OCI-LY3 (cell line): ENCODE data around the gene MAD1L1.

ENCODE experiments used
- H2AFZ ChIP-seq: fragments of 200-600, 300-600 bp; shearing (Covaris generic); 2 replicates; pipeline ENCODE4 v1.6.0; 2014; ENCODE audit warnings: antibody characterized with exemption, low read depth, low read length
- H3K27ac ChIP-seq: fragments of 200-600, 300-600 bp; sonication (generic); 2 replicates; pipeline ENCODE4 v1.5.1; 2014; ENCODE audit warnings: mild to moderate bottlenecking, low read length, moderate library complexity, mixed read lengths
- H3K27me3 ChIP-seq: fragments of 200-600, 300-600 bp; sonication (generic); 2 replicates; pipeline ENCODE4 v1.6.1; 2014; ENCODE audit warnings: low read depth, low read length, mixed read lengths
- H3K36me3 ChIP-seq: fragments of 200-600, 300-600 bp; sonication (generic); replicated peaks from 2 replicates; pipeline ENCODE3; 2014; ENCODE audit warnings: low read depth, low read length, mixed read lengths
- H3K4me1 ChIP-seq: fragments of 300-600, 200-600 bp; sonication (generic); 2 replicates; pipeline ENCODE4 v1.6.1; 2014; ENCODE audit warnings: low read length, mixed read lengths
- H3K4me2 ChIP-seq: fragments of 200-600, 300-600 bp; sonication (generic); 2 replicates; pipeline ENCODE4 v1.6.1; 2014; ENCODE audit warnings: low read length, mixed read lengths
- H3K4me3 ChIP-seq: fragments of 300-600, 200-600 bp; sonication (generic); 2 replicates; pipeline ENCODE4 v1.5.1; 2014; ENCODE audit warnings: antibody characterized with exemption, mild to moderate bottlenecking, low read length, moderate library complexity
- H3K79me2 ChIP-seq: fragments of 300-600, 200-600 bp; shearing (Covaris generic); 2 replicates; pipeline ENCODE4 v1.6.1; 2014; ENCODE audit warnings: mild to moderate bottlenecking, low read length, mixed read lengths
- H3K9ac ChIP-seq: fragments of 300-600, 200-600 bp; shearing (Covaris generic); 2 replicates; pipeline ENCODE4 v1.6.0; 2014; ENCODE audit warnings: mild to moderate bottlenecking, low read length, moderate library complexity
- H3K9me3 ChIP-seq: fragments of 200-600, 300-600 bp; shearing (Covaris generic); 2 replicates; pipeline ENCODE4 v1.6.1; 2014; ENCODE audit warnings: low read length, mixed read lengths; ENCODE audit not compliant: insufficient read depth
- H4K20me1 ChIP-seq: fragments of 200-600, 300-600 bp; sonication (generic); 2 replicates; pipeline ENCODE4 v1.6.1; 2016; ENCODE audit warnings: low read length, mixed read lengths; ENCODE audit not compliant: insufficient read depth
- CTCF ChIP-seq: fragments of 200-600, 300-600 bp; sonication (generic); IDR thresholded peaks from 2 replicates; pipeline ENCODE4 v1.5.1; 2014; ENCODE audit warnings: antibody characterized with exemption, low read length, low read depth
- EZH2phosphoT487 ChIP-seq: fragments of 200-600 bp; shearing (Covaris generic); IDR thresholded peaks from 2 replicates; pipeline ENCODE4 v1.6.1; 2018; ENCODE audit warnings: antibody characterized with exemption, mixed run types, low read depth

The MAD1L1 gene

DNA sequence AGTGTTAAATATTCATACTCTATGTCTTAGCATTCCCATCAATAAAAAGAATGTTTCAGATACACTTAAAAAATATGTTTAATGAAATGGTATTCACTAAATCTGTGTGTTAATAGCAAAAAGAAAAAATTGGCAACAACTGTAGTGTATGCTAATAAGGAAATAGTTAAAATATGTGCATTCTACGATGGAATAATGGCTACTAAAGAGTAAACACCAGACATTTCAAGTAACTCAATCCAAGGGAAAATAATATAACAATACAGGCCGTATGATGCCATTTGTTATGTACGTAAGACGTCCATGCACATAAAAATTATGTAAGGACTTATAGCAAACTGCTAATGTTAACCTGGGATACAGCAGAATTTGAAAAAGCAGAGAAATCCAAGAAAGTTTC lies 46.6 kb downstream of the MAD1L1 start:
- peaks cover 13% of the 10 kb centered on the region for H3K36me3 ChIP-seq
- H3K4me3 ChIP-seq = no peak overlapping the region
- no peaks in the 10 kb centered on the region for H3K79me2 ChIP-seq
- no peak overlapping the region for H3K9ac ChIP-seq
- no peak overlapping the region for H3K27ac ChIP-seq
- H3K27me3 ChIP-seq = no peaks in the 10 kb centered on the region
- H3K4me1 ChIP-seq = peaks cover 4% of the 10 kb centered on the region; the same call in 1 of the 2 replicates
- no peak overlapping the region for H3K4me2 ChIP-seq
- no peak overlapping the region for H2AFZ ChIP-seq
- no peaks in the 10 kb centered on the region for H4K20me1 ChIP-seq
- TF ChIP-seq CTCF = no peak
- H3K9me3 ChIP-seq = no peaks in the 10 kb centered on the region

DNA sequence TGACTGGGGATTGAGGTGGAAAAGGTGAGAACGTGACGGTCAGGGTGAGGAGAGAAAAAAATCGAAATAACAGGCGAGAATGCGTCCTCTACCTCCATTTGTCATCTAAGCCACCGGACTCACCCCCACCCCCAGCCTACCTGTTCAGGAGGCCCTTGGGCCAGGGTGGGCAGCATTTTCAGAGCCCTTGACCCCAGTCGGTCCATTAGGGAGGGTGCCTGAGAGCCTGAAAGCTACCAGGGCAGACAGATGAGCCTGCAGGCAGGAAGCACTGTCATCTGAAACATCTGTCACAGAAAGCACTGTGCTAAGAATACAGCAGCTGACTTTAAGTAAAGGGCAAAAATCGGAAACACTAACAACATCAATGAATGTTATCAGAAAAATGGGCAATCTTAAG lies 47.0 kb downstream of the MAD1L1 start:
- TF ChIP-seq CTCF = no peak
- no peak for TF ChIP-seq EZH2phosphoT487
- Histone ChIP-seq H3K27me3 (no peaks in the 10 kb centered on the region), H3K36me3 (peaks cover 13% of the 10 kb centered on the region), H3K9me3 (no peaks in the 10 kb centered on the region), H3K4me3 (no peak overlapping the region), H3K27ac (no peak overlapping the region), H2AFZ (no peak overlapping the region), H3K9ac (no peak overlapping the region), H4K20me1 (no peaks in the 10 kb centered on the region), H3K4me2 (no peak overlapping the region), H3K4me1 (peaks cover 6% of the 10 kb centered on the region; the same call in 1 of the 2 replicates), H3K79me2 (no peaks in the 10 kb centered on the region)

DNA sequence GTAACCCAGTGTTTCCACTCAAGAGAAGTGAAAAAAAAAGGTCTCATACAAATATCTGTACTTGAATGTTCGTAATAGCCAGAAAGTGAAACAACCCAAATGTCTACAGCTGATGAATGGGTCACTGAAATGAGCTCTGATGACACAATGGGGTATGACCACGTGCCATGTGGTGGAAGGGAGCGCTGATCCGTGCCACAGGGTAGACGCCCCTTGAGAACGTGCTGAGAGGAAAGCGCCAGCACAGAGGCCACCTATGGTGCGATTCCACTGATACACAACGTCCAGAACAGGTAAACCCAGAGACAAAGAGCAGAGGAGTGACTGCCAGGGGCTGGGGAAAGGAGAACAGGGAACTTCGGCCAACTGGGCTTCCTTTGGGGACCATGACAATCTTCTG lies 50.3 kb downstream of the MAD1L1 start:
- Histone ChIP-seq H2AFZ (no peak overlapping the region), H3K4me3 (no peak overlapping the region), H4K20me1 (no peaks in the 10 kb centered on the region), H3K4me1 (peaks cover 6% of the 10 kb centered on the region; the same call in 1 of the 2 replicates), H3K9ac (no peak overlapping the region), H3K27me3 (no peaks in the 10 kb centered on the region), H3K9me3 (no peaks in the 10 kb centered on the region), H3K27ac (no peak overlapping the region), H3K36me3 (peaks cover 7% of the 10 kb centered on the region), H3K4me2 (no peak overlapping the region), H3K79me2 (no peaks in the 10 kb centered on the region)
- TF ChIP-seq CTCF (no peak), EZH2phosphoT487 (no peak)

- H3K4me2 ChIP-seq = no peak overlapping the region
- H3K79me2 ChIP-seq = no peaks in the 10 kb centered on the region
- no peak overlapping the region for H2AFZ ChIP-seq
- no peaks in the 10 kb centered on the region for H3K27me3 ChIP-seq
- peaks cover 6% of the 10 kb centered on the region; the same call in 1 of the 2 replicates for H3K4me1 ChIP-seq
- H3K9me3 ChIP-seq = no peaks in the 10 kb centered on the region
- H3K27ac ChIP-seq = no peak overlapping the region
- no peak overlapping the region for H3K4me3 ChIP-seq
- no peaks in the 10 kb centered on the region for H4K20me1 ChIP-seq
- no peak overlapping the region for H3K9ac ChIP-seq
- TF ChIP-seq CTCF (no peak), EZH2phosphoT487 (no peak)
- H3K36me3 ChIP-seq = peaks cover 7% of the 10 kb centered on the region
These were observed 51.5 kb downstream of the MAD1L1 start for GRCh38 chr7:2181077-2181854.
